Suprapubic skin (tissue), 4 donors: Measurements from ENCODE around the gene SLCO1B3. TPM values are rescaled to one million over a fixed set of nuclear protein-coding genes. Genes with fewer than 3 reads are reported as not detected.

Source experiments
- DNase-seq, 2 donors: peaks; one replicate each; pipeline ENCODE4 v3.0.0-alpha.2; 2019; ENCODE audit warnings: low spot score in 2 of 2
- H3K27ac ChIP-seq: fragments of 200-600 bp; sonication (generic); one replicate; pipeline ENCODE4 v1.5.1; 2019
- H3K27me3 ChIP-seq: fragments of 200-600 bp; sonication (generic); one replicate; pipeline ENCODE4 v1.5.1; 2019
- H3K36me3 ChIP-seq: fragments of 200-600 bp; sonication (generic); one replicate; pipeline ENCODE4 v1.5.1; 2019
- H3K4me1 ChIP-seq: fragments of 200-600 bp; sonication (generic); one replicate; pipeline ENCODE4 v1.5.1; 2019
- H3K4me3 ChIP-seq: fragments of 200-600 bp; sonication (generic); one replicate; pipeline ENCODE4 v1.5.1; 2019; ENCODE audit warnings: mild to moderate bottlenecking
- H3K9me3 ChIP-seq: fragments of 200-600 bp; sonication (generic); one replicate; pipeline ENCODE4 v1.5.1; 2019
- CTCF ChIP-seq, 2 donors: fragments of 200-600 bp in 1 of 2; fragments of 450-650 bp in 1 of 2; sonication (generic) in 1 of 2; IDR thresholded peaks; one replicate each; pipeline ENCODE4 v1.5.1; 2016 to 2019; ENCODE audit warnings: antibody characterized with exemption in 2 of 2, mild to moderate bottlenecking in 1 of 2, moderate library complexity in 1 of 2
- EP300 ChIP-seq: sonication (generic); formaldehyde crosslinking; IDR thresholded peaks from one replicate; pipeline ENCODE4 v1.6.1; 2017; ENCODE audit warnings: antibody characterized with exemption
- POLR2A ChIP-seq, 2 donors: fragments of 450-650 bp; IDR thresholded peaks; one replicate each; pipeline ENCODE4 v1.6.1; 2017; ENCODE audit warnings: antibody characterized with exemption in 2 of 2, mild to moderate bottlenecking in 2 of 2, moderate library complexity in 2 of 2
- POLR2AphosphoS5 ChIP-seq, 3 donors: sonication (generic); formaldehyde crosslinking; IDR thresholded peaks; one replicate each; pipeline ENCODE4 v1.6.1; 2017; ENCODE audit warnings: antibody characterized with exemption in 3 of 3
- WGBS: methylation state at CpG from one replicate; pipeline ENCODE4 v1.1.5; 2018; 5-methylcytosine and 5-hydroxymethylcytosine counted together
- total RNA-seq, 4 donors: library from RNA; depleted of rRNA; stranded (reverse); fragments of >200 nt; gene quantifications; one replicate each; pipeline ENCODE4 v1.1.0, GENCODE V29; 2016

SLCO1B3 gene
- total RNA-seq, 4 donors from 2014 or later: not detected

GRCh38 chr12:20798554-20798953 is 12.0 kb upstream of the SLCO1B3 start:
- H3K27ac ChIP-seq: no peak overlapping the region
- WGBS: 38% methylated on average over 1 of the region's 1 CpG

GRCh38 chr12:20800160-20800559 is 10.3 kb upstream of the SLCO1B3 start:
- Histone ChIP-seq H3K4me3 (no peak overlapping the region), H3K27ac (no peak overlapping the region), H3K4me1 (no peaks in the 10 kb centered on the region), H3K36me3 (no peaks in the 10 kb centered on the region), H3K9me3 (no peaks in the 10 kb centered on the region), H3K27me3 (no peaks in the 10 kb centered on the region)
- WGBS: 86% methylated on average over 1 of the region's 1 CpG
- DNase-seq: no peak
- TF ChIP-seq EP300 (no peak), POLR2A (IDR thresholded peaks at IDR 0.05) (no peak), POLR2AphosphoS5 (IDR thresholded peaks at IDR 0.05) (no peak), CTCF (IDR thresholded peaks at IDR 0.05) (no peak)

More at GRCh38 chr12:20798554-20798953, 12.0 kb upstream of the SLCO1B3 start:
- Histone ChIP-seq H3K4me3 (no peak overlapping the region), H3K36me3 (no peaks in the 10 kb centered on the region), H3K9me3 (no peaks in the 10 kb centered on the region), H3K27me3 (no peaks in the 10 kb centered on the region), H3K4me1 (no peaks in the 10 kb centered on the region)
- no peak for DNase-seq
- TF ChIP-seq POLR2A (IDR thresholded peaks at IDR 0.05): no peak

- Histone ChIP-seq H3K36me3 (no peaks in the 10 kb centered on the region), H3K9me3 (no peaks in the 10 kb centered on the region), H3K4me3 (no peak overlapping the region), H3K27me3 (no peaks in the 10 kb centered on the region), H3K4me1 (no peaks in the 10 kb centered on the region), H3K27ac (no peak overlapping the region)
- no peak for DNase-seq
- no peak for TF ChIP-seq POLR2AphosphoS5 (IDR thresholded peaks at IDR 0.05)
- TF ChIP-seq CTCF (IDR thresholded peaks at IDR 0.05): no peak
- no peak for TF ChIP-seq POLR2A (IDR thresholded peaks at IDR 0.05)
- TF ChIP-seq EP300: no peak
These were observed 9.5 kb upstream of the SLCO1B3 start for GRCh38 chr12:20801035-20801434.

GRCh38 chr12:20805921-20806320 is 4.6 kb upstream of the SLCO1B3 start:
- H3K27ac ChIP-seq: no peak overlapping the region
- 41% methylated on average over 1 of the region's 1 CpG for WGBS
- no peak for DNase-seq
- no peak overlapping the region for H3K4me3 ChIP-seq
- H3K9me3 ChIP-seq: no peaks in the 10 kb centered on the region
- H3K36me3 ChIP-seq: no peaks in the 10 kb centered on the region
- no peaks in the 10 kb centered on the region for H3K27me3 ChIP-seq
- TF ChIP-seq EP300: no peak
- TF ChIP-seq POLR2AphosphoS5 (IDR thresholded peaks at IDR 0.05): no peak
- no peak for TF ChIP-seq CTCF (IDR thresholded peaks at IDR 0.05)
- TF ChIP-seq POLR2A (IDR thresholded peaks at IDR 0.05): no peak
- no peaks in the 10 kb centered on the region for H3K4me1 ChIP-seq

- no peak for TF ChIP-seq EP300
- TF ChIP-seq POLR2AphosphoS5 (IDR thresholded peaks at IDR 0.05): no peak
- TF ChIP-seq CTCF (IDR thresholded peaks at IDR 0.05): no peak
- no peak for TF ChIP-seq POLR2A (IDR thresholded peaks at IDR 0.05)
- Histone ChIP-seq H3K27ac (no peak overlapping the region), H3K27me3 (no peaks in the 10 kb centered on the region), H3K9me3 (no peaks in the 10 kb centered on the region), H3K36me3 (no peaks in the 10 kb centered on the region), H3K4me3 (no peak overlapping the region), H3K4me1 (no peaks in the 10 kb centered on the region)
- DNase-seq: no peak
- 96% methylated on average over 15 of the region's 51 CpGs for WGBS
These were observed 3.1 kb upstream of the SLCO1B3 start for GRCh38 chr12:20807192-20808080.
